BLaER1 (cell line): Measurements from ENCODE around the gene TRMT6.

Source experiments
- H3K27ac ChIP-seq: shearing (Covaris generic); formaldehyde crosslinking; 2 replicates; pipeline ENCODE4 v1.8.1; 2022
- H3K27me3 ChIP-seq: shearing (Covaris generic); formaldehyde crosslinking; 2 replicates; pipeline ENCODE4 v1.8.1; 2022
- H3K36me3 ChIP-seq: shearing (Covaris generic); formaldehyde crosslinking; 2 replicates; pipeline ENCODE4 v1.8.1; 2022
- H3K4me1 ChIP-seq: shearing (Covaris generic); formaldehyde crosslinking; 2 replicates; pipeline ENCODE4 v1.8.1; 2022
- H3K4me2 ChIP-seq: shearing (Covaris generic); formaldehyde crosslinking; 2 replicates; pipeline ENCODE4 v1.8.1; 2022
- H3K4me3 ChIP-seq: shearing (Covaris generic); formaldehyde crosslinking; 2 replicates; pipeline ENCODE4 v1.8.1; 2022
- H3K9ac ChIP-seq: shearing (Covaris generic); formaldehyde crosslinking; 2 replicates; pipeline ENCODE4 v1.8.1; 2022
- H3K9me3 ChIP-seq: shearing (Covaris generic); formaldehyde crosslinking; 2 replicates; pipeline ENCODE4 v1.8.1; 2022
- H4K20me1 ChIP-seq: shearing (Covaris generic); formaldehyde crosslinking; 2 replicates; pipeline ENCODE4 v1.8.1; 2022
- Cebpa-rat ChIP-seq: shearing (Covaris generic); IDR thresholded peaks from 2 replicates; pipeline ENCODE4 v1.8.1; 2022

The TRMT6 gene

DNA sequence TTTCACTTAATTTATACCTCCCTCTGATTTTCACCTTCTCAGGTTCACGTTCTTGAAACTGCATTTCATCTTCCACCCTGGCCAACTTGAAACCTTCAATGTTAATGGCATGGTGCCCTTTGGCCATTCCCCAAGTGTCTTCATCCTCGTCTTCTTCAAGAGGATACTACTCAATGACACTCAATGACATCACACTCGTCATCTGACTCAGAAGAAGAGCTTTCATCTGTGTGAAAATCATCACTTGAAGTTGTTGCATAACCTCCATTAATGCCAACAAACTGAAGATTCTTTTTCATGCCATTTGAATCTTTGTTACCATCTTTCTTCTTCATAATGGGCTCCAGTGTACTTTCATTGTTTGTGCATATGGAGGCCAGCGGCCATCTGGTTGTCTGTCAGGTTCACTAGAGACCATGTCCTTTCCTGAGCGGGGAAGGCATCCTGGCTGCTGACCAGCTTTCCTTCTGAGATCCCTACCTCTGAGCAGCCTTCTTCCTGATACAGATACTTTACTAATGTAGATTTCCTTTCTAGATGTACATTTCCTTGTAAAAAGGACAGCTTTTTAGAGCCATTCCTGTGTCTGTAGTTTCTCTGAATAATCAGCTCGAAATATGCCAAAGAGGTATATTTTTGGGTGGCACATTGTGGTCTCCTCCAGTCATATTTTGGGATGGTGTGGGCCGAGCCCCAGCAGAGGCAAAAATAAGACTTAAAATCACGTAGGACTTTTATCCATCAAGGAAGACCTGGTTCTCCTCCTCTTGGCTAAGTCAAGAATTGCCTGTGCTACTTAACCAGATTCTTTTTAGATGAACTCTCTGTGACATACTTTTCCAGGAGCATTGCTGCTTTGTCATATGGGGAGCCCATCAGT, 21.3 kb downstream of the TRMT6 start:
- H3K27ac ChIP-seq = no peak overlapping the region
- no peak overlapping the region for H3K4me2 ChIP-seq
- H3K9ac ChIP-seq = no peak overlapping the region
- H3K36me3 ChIP-seq = no peaks in the 10 kb centered on the region
- no peaks in the 10 kb centered on the region for H3K9me3 ChIP-seq
- TF ChIP-seq Cebpa-rat = no peak
- H4K20me1 ChIP-seq = no peaks in the 10 kb centered on the region
- no peak overlapping the region for H3K4me3 ChIP-seq
- no peaks in the 10 kb centered on the region for H3K27me3 ChIP-seq
- peaks cover 8% of the 10 kb centered on the region for H3K4me1 ChIP-seq

DNA sequence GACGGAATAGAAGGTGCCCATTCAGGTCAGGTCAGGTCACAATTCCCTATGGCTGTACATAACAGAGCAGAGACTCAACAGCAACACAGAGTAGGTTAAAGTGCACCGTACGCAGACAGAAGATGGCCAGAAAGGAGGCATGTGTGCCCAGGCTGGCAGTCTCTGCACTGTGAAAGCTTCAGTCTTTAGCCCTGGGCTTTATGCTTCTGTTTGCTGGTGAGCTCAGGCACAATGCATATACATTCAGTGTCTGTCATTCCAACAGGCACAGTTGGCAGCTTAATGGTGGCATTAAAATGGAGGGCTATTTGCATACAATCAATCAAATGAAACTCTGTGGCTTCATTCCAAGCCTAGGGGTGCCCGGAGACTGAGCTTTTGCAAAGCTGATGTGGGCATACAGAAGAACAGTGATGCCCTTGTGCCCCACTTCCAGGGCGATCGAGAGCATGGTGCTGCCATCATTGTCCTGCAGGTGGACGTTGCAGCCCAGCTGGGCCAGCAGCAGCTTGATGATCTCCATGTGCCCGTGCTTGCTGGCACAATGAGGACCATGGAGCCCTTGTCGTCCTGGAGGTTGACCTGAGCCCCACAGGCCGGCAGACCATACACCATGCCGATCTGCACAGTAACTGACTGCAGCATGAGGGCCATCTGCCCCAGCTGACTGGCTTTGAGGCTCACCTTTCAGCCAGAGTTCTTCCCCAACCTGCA, 22.4 kb downstream of the TRMT6 start:
- no peaks in the 10 kb centered on the region for H3K4me1 ChIP-seq
- no peak for TF ChIP-seq Cebpa-rat
- no peak overlapping the region for H3K9ac ChIP-seq
- no peaks in the 10 kb centered on the region for H3K27me3 ChIP-seq
- H3K4me3 ChIP-seq = no peak overlapping the region
- no peak overlapping the region for H3K4me2 ChIP-seq
- H4K20me1 ChIP-seq = no peaks in the 10 kb centered on the region
- no peak overlapping the region for H3K27ac ChIP-seq
- H3K9me3 ChIP-seq = no peaks in the 10 kb centered on the region
- H3K36me3 ChIP-seq = no peaks in the 10 kb centered on the region

DNA sequence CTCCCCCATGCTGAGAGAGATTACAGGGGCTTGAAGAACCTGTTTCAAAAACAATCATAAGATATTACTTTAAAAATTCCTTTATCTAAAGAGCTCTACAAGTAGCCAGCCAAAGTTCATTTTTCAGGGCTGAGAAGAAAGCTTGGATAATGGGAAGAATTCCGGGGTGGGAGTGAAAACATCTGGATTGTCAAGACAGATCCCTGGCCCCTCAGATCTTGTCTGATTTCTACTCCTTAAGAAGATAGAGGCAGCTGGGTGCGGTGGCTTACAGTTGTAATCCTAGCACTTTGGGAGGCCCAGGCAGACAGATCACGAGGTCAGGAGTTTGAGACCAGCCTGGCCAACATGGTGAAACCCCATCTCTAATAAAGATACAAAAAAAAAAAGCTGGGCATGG, 24.8 kb downstream of the TRMT6 start:
- H3K9ac ChIP-seq = no peak overlapping the region
- H3K4me2 ChIP-seq = no peak overlapping the region
- no peaks in the 10 kb centered on the region for H3K9me3 ChIP-seq
- no peaks in the 10 kb centered on the region for H3K36me3 ChIP-seq
- no peaks in the 10 kb centered on the region for H3K4me1 ChIP-seq
- no peak overlapping the region for H3K4me3 ChIP-seq
- no peaks in the 10 kb centered on the region for H4K20me1 ChIP-seq
- H3K27ac ChIP-seq = no peak overlapping the region
- TF ChIP-seq Cebpa-rat = no peak
- H3K27me3 ChIP-seq = no peaks in the 10 kb centered on the region

DNA sequence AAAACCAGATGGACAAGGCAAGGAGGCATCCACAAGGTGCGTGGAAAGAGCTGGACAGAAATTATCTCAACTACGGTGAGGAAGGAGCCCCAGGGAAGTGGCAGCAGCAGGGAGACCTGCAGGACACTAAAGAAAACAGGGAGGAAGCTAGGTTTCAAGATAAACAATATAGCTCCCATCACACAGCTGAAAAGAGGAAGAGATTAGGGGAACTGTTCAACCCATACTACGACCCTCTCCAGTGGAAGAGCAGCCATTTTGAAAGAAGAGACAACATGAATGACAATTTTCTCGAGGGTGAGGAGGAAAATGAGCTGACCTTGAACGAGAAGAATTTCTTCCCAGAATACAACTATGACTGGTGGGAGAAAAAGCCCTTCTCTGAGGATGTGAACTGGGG, 26.8 kb downstream of the TRMT6 start:
- Histone ChIP-seq H3K4me1 (no peaks in the 10 kb centered on the region), H3K4me3 (no peak overlapping the region), H4K20me1 (no peaks in the 10 kb centered on the region), H3K36me3 (no peaks in the 10 kb centered on the region), H3K9ac (no peak overlapping the region), H3K4me2 (no peak overlapping the region), H3K9me3 (no peaks in the 10 kb centered on the region), H3K27ac (no peak overlapping the region), H3K27me3 (no peaks in the 10 kb centered on the region)
- no peak for TF ChIP-seq Cebpa-rat

DNA sequence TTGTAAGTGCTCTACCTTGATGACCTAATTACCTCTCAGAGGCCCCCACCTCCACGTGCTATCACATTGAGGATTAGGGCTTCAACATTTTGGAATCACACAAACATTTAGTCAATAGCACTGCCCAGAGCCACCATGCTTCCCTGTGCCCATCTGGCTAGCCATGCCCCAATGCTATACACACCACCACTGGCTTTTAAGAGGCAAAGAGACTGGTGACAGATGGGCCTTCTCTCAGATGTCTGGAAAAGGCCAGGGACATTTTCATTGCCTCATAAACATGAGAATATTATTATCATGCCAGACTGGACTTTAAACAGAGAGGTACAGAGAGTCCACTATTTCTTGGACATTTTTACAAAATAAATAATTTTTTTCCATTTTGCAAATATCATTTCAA, 29.8 kb downstream of the TRMT6 start:
- H3K4me2 ChIP-seq = no peak overlapping the region
- H3K27me3 ChIP-seq = no peaks in the 10 kb centered on the region
- no peaks in the 10 kb centered on the region for H3K9me3 ChIP-seq
- no peak for TF ChIP-seq Cebpa-rat
- no peaks in the 10 kb centered on the region for H4K20me1 ChIP-seq
- H3K9ac ChIP-seq = no peak overlapping the region
- no peaks in the 10 kb centered on the region for H3K4me1 ChIP-seq
- no peak overlapping the region for H3K27ac ChIP-seq
- H3K36me3 ChIP-seq = no peaks in the 10 kb centered on the region
- no peak overlapping the region for H3K4me3 ChIP-seq

DNA sequence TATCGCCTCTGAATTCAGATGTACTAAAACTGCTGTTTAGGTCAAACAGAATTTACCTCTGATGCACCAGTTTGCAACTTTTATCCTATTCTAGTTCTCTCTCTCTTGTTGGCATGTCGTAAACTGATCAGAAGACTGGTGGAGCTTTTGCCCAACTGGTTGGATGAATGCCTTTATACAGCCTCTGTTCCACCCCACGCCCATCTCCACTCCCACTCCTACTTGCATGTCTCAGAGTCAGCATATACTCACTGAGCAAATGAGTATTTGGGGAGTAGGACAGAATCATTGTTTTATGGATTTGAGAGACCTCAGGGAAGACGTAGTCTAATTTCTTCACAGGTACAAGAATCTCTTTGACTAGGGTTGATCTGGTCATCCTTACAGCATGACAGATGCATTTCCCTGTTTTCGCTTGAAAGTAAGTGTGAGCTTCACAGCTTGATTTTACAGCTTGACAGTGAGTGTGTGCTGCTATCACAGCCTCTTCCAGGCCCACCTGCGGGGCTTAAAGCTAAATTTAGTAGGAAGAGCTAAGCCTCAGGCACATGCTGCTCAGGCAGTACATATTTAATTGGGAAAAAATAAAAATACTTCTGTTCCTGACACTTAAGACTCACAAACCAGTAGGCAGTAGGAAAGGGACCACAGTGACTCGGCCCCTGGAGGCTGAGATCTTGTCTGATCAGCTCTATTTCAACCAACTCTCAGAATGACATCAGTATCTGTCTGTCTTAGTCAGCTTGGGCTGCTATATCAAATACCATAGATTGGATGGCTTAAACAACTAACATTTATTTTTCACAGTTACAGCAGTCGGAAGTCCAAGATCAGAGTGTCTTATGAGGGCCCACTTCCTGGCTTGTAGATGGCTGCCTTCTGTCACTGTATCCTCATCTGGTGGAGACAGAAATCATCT, 30.4 kb downstream of the TRMT6 start:
- no peak overlapping the region for H3K4me2 ChIP-seq
- H3K27ac ChIP-seq = no peak overlapping the region
- no peak overlapping the region for H3K9ac ChIP-seq
- H3K4me3 ChIP-seq = no peak overlapping the region
- H3K4me1 ChIP-seq = no peaks in the 10 kb centered on the region
- H4K20me1 ChIP-seq = no peaks in the 10 kb centered on the region
- TF ChIP-seq Cebpa-rat = no peak
- H3K9me3 ChIP-seq = no peaks in the 10 kb centered on the region
- no peaks in the 10 kb centered on the region for H3K36me3 ChIP-seq
- no peaks in the 10 kb centered on the region for H3K27me3 ChIP-seq

DNA sequence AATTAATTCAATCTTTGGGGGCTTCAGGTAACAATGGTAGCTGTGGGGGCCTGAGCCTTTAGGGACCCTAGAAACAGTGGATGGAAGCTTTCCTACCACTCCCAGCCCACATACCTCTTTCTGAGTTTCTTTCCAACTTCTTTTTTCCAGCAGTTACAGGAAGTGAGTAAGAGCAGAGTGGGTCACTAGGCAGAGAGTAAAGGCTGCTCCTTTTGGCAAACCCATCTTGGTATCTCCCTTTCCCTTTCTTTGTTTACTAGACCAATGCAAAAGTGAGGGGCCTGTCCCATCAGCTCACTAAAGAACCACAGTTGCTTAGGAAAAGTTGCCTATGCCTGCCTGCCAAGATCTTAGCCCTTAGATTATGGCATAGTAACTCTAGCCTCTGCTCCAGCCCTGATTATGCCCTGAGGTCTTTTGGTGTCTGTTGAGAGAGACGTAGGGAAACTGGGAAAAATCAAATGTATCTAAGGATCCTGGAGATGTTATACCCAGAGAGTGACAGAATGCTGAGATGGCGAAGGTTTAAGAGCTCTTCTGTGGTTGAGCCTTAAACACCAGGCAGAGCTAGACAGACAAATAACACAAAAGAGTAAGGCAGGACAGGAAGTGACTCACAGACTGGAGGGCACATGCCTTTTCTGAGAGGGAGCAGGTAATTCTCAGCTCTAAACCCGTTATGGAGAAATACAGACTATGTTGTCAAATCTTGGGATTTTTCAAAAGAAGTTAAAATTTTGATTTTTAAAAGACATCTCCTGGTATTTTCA, 31.3 kb downstream of the TRMT6 start:
- no peak for TF ChIP-seq Cebpa-rat
- Histone ChIP-seq H3K4me2 (no peak overlapping the region), H4K20me1 (no peaks in the 10 kb centered on the region), H3K9me3 (no peaks in the 10 kb centered on the region), H3K4me3 (no peak overlapping the region), H3K36me3 (no peaks in the 10 kb centered on the region), H3K4me1 (no peaks in the 10 kb centered on the region), H3K27ac (no peak overlapping the region), H3K27me3 (no peaks in the 10 kb centered on the region), H3K9ac (no peak overlapping the region)

DNA sequence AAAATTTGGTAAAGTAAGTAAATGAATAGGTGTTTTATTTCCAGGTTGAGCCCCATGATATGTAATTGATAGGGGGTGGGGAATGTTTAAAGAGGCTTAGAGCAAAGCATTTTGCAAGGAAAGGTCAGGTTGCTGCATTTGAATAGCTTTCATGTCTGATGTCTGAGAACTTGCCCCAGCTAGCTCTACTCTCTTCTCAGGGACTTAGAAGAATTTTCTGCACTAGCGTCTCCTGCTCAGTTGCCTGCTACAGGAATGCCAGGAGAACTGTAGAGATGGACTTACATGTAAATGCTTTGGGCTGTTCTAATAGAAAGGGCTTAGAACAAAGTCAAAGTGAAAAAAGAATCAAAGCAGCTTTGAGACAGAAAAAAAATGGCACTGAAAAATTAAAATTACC, 35.5 kb downstream of the TRMT6 start:
- no peaks in the 10 kb centered on the region for H3K9me3 ChIP-seq
- no peak overlapping the region for H3K9ac ChIP-seq
- TF ChIP-seq Cebpa-rat = no peak
- H3K4me2 ChIP-seq = no peak overlapping the region
- H3K4me1 ChIP-seq = peaks cover 8% of the 10 kb centered on the region
- no peaks in the 10 kb centered on the region for H3K27me3 ChIP-seq
- no peaks in the 10 kb centered on the region for H3K36me3 ChIP-seq
- no peaks in the 10 kb centered on the region for H4K20me1 ChIP-seq
- no peak overlapping the region for H3K27ac ChIP-seq
- H3K4me3 ChIP-seq = no peak overlapping the region

DNA sequence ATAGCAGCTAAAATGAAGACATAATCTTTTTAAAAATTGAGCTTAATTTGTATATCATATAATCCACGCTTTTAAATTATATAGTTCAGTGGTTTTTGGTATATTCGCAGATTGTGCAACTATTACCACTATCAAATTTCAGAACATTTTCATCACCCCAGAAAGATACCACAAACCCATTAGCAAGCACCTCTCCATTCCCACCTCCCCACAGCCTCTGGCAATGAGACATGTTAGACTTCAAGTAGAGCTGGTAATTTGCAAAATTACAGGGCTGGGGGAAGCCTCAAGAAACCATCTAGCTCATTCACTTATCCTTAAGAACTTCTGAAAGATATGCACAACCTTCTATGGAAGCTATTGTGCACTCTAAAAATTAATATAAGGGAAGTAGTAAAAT, 37.2 kb downstream of the TRMT6 start:
- Histone ChIP-seq H3K9me3 (no peaks in the 10 kb centered on the region), H3K27ac (no peak overlapping the region), H3K4me1 (peaks cover 8% of the 10 kb centered on the region), H3K4me2 (no peak overlapping the region), H3K36me3 (no peaks in the 10 kb centered on the region), H3K27me3 (no peaks in the 10 kb centered on the region), H3K4me3 (no peak overlapping the region), H4K20me1 (no peaks in the 10 kb centered on the region), H3K9ac (no peak overlapping the region)
- TF ChIP-seq Cebpa-rat = no peak
